WERI-Rb-1 (cell line): ENCODE data around the gene E2F3.
"Not testable (repeated sequence)": the region's sequence is repeated elsewhere in the genome, so short reads cannot be mapped to it uniquely, and the experiment has no call there.

ENCODE experiments used
- DNase-seq: peaks from one replicate; pipeline ENCODE4 v3.0.0-alpha.2; 2020
- H3K27ac ChIP-seq: fragments of 250-450 bp; sonication (Bioruptor Pico); 2 replicates; pipeline ENCODE4 v1.5.1; 2020; ENCODE audit warnings: mild to moderate bottlenecking, moderate library complexity
- H3K27me3 ChIP-seq: fragments of 250-450 bp; sonication (Bioruptor Pico); 2 replicates; pipeline ENCODE4 v1.5.1; 2021; ENCODE audit warnings: mild to moderate bottlenecking, low read depth, moderate library complexity; ENCODE audit not compliant: insufficient read depth, severe bottlenecking
- H3K36me3 ChIP-seq: fragments of 250-450 bp; sonication (Bioruptor Pico); 2 replicates; pipeline ENCODE4 v1.5.1; 2020; ENCODE audit warnings: mild to moderate bottlenecking, moderate library complexity
- H3K4me3 ChIP-seq: 2 replicates; pipeline ENCODE4 v1.5.1; 2011; ENCODE audit warnings: low read depth, mild to moderate bottlenecking, control low read depth, low read length
- H3K9me3 ChIP-seq: fragments of 250-450 bp; sonication (Bioruptor Pico); 2 replicates; pipeline ENCODE4 v1.5.1; 2021; ENCODE audit warnings: mild to moderate bottlenecking, moderate library complexity; ENCODE audit not compliant: severe bottlenecking
- TF ChIP-seq, protein P1 (sequence below): IDR thresholded peaks from 2 replicates; pipeline ENCODE4 v1.5.1; 2011; ENCODE audit warnings: low read depth, mild to moderate bottlenecking, control low read depth, inconsistent platforms, low read length

Gene E2F3

DNA sequence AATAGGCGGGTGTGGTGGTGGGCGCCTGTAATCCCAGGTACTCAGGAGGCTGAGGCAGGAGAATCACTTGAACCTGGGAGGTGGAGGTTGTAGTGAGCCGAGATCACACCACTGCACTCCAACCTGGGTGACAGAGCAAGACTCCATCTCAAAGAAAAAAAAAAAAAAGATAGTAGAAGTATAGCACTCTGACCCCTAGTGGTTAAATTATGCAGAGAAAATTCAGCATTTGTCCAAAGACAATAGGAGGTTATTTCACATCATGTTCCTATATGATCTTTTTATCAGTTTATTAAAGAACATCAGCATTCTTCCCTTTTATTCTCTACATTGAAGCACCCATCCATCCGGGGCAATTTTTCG lies 127.4 kb downstream of the E2F3 start:
- not testable (repeated sequence) for H3K9me3 ChIP-seq, H3K27ac ChIP-seq, H3K36me3 ChIP-seq, H3K27me3 ChIP-seq
- H3K4me3 ChIP-seq, result peak overlapping the region; percentile 30
- peak; percentile 29 for DNase-seq
- TF ChIP-seq, protein P1, sequence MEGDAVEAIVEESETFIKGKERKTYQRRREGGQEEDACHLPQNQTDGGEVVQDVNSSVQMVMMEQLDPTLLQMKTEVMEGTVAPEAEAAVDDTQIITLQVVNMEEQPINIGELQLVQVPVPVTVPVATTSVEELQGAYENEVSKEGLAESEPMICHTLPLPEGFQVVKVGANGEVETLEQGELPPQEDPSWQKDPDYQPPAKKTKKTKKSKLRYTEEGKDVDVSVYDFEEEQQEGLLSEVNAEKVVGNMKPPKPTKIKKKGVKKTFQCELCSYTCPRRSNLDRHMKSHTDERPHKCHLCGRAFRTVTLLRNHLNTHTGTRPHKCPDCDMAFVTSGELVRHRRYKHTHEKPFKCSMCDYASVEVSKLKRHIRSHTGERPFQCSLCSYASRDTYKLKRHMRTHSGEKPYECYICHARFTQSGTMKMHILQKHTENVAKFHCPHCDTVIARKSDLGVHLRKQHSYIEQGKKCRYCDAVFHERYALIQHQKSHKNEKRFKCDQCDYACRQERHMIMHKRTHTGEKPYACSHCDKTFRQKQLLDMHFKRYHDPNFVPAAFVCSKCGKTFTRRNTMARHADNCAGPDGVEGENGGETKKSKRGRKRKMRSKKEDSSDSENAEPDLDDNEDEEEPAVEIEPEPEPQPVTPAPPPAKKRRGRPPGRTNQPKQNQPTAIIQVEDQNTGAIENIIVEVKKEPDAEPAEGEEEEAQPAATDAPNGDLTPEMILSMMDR, result 0 out of 2 replicates have a peak, but pooled peaks have one; percentile 28

DNA sequence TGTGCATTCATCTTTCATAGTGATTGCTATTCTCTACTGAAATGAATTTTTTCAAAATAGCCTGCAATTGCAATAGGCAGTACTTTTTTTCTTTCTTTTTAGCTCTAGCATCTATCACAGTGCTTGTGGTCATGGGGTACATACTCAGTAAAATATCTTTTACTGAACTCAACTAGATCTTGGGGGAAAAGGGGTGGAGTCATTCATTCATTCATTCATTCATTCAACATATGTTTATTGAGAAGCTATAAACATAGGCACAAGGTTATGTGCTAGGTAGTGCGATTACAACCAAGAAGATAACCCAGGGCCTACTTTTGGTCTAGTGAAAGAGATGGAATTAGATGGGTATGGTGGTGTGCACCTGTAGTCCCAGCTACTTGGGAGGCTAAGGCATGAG lies 131.2 kb downstream of the E2F3 start:
- peaks cover 21% of the 10 kb centered on the region for H3K36me3 ChIP-seq
- H3K27me3 ChIP-seq, result no peaks in the 10 kb centered on the region
- H3K27ac ChIP-seq, result no peak overlapping the region
- H3K4me3 ChIP-seq, result no peak overlapping the region
- no peaks in the 10 kb centered on the region for H3K9me3 ChIP-seq
- TF ChIP-seq, protein P1, result no peak
- no peak for DNase-seq

DNA sequence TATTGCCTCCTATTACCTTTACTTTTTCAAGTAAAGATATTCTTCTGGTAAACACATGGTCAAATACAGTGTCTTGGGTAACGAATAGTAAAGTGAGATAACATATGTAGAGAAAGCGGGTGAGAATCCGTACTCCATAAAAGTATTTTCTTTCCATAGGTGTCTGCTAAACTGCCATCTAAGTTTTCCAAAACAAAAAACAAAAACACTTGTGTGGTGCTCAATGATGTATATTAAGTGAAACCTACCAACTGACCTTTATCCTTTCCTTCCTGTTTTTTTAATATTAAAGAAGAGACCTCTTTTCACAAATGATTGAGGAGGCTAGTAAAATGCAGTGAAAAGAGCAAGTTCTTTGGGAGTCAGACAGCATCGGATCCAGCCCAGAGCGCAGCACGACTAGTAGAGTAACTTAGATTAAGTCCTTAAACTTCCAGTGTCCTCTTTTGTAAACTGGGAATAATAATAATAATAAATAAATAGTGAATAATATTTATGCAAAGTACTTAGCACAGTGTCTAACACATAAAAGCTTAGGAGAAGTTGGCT lies 132.1 kb downstream of the E2F3 start:
- H3K4me3 ChIP-seq, result peak overlapping the region; percentile 73
- peaks cover 28% of the 10 kb centered on the region for H3K36me3 ChIP-seq
- no peaks in the 10 kb centered on the region for H3K9me3 ChIP-seq
- H3K27me3 ChIP-seq, result no peaks in the 10 kb centered on the region
- DNase-seq, result no peak
- TF ChIP-seq, protein P1, result no peak
- H3K27ac ChIP-seq, result peak overlapping the region; percentile 96

DNA sequence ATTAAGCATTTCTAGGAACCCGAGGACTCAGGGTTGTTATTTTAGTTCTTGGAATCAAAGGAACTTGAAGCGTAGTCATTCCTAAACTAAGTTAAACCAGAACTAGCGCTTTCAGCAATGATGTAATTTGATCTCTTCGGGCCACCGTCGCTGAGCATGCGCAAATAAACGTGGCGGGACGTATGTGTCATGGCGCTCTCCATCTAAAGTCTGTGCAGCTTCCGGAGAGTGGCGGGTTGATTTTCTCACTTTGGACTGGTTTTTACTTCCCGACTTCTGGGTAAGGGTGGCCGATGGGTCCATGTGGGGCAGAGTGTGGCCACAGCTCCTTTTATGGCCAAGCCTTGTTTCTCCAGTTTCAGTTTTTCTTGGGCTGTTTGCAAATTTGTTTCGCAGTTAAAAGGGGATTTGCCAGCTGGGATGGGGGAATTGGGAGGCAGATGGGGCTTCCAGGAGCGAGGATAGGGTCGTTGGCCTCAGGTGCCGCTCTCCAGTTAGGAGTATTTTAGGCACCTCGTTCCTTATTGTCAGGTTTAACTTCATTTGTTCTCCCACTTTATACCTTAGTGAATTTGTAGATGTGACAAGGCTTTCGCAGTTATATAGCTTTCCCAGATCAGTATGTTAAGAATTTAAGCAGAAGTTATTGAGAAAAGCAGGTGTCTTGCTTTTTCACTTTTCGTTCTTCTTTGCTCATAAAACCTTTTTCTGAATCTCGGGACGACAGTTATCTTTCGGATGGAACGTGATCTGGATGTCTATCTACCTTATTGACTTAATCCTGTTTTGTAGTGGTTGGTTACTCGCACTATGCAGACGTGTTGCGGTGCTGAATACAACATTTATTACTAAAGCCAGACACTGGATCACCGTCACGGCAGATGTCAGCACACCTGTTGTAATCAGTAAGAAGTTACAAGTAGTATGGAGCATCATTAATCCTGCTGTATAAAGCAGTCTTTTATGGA lies 132.9 kb downstream of the E2F3 start, which contains the start of gene CDKAL1:
Gene CDKAL1, plus strand, starts transcription at position 163 of the 968 bp plus-strand sequence. CDS start 11,894 bp downstream, outside the sequence.
- TF ChIP-seq, protein P1, result no peak
- peak within 1 kb of the TSS; percentile 96 for H3K27ac ChIP-seq

DNA sequence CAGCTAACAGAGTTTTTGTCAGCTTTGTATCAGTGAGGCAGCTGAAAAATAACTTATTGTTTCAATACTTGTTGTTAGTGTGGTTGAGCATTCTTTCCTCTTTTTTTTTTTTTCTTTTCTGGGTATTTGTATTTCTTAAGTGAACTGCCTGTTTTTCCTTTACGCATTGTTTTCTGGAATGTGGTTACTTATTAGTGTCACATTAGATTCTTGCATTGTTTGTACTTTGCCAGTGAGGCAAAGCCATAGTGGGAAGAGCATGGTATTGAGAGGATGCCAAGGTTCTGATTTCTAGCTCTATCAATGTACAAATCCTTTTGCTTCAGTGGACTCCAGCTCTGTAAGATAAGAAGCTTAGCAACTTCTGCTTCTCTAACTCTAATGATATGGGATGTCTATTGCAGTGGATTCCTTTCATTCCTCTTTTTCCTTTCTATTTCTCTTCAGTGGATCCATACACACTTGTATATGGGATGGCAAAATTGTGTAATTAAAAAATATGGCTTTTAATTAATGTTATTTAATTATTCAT lies 136.5 kb downstream of the E2F3 start:
- Histone ChIP-seq H3K27me3 (no peaks in the 10 kb centered on the region), H3K27ac (no peak overlapping the region), H3K9me3 (no peaks in the 10 kb centered on the region), H3K4me3 (no peak overlapping the region), H3K36me3 (peaks cover 64% of the 10 kb centered on the region)
- TF ChIP-seq, protein P1, result no peak
- no peak for DNase-seq

More for the DNA sequence above, 132.9 kb downstream of the E2F3 start, which contains the start of gene CDKAL1:
- H3K36me3 ChIP-seq, result peaks cover 35% of the 10 kb centered on the region
- H3K27me3 ChIP-seq, result no peaks in the 10 kb centered on the region
- H3K9me3 ChIP-seq, result no peaks in the 10 kb centered on the region
- DNase-seq, result peak; percentile 97
- H3K4me3 ChIP-seq, result peak within 1 kb of the TSS; percentile 73
